Fibroblast of the aortic adventitia (primary cell): ENCODE results near the gene BPIFB4. TPM values are rescaled to one million over a fixed set of nuclear protein-coding genes. Genes with fewer than 3 reads are reported as not detected.

ENCODE experiments used
- DNase-seq: peaks from one replicate; pipeline ENCODE4 v3.0.0-alpha.2; 2010; ENCODE audit warnings: low read depth
- H3K4me3 ChIP-seq: 2 replicates; pipeline ENCODE4 v1.5.1; 2011; ENCODE audit warnings: low read depth, mild to moderate bottlenecking, control low read depth, low read length, moderate library complexity
- CTCF ChIP-seq: IDR thresholded peaks from 2 replicates; pipeline ENCODE4 v1.5.1; 2011; ENCODE audit warnings: mild to moderate bottlenecking, low read length, control low read depth, inconsistent platforms; ENCODE audit not compliant: insufficient read depth
- total RNA-seq: library from RNA; depleted of rRNA; stranded (reverse); fragments of >200 nt; gene quantifications from 2 replicates; pipeline ENCODE4 v1.2.3, GENCODE V29; 2012; ENCODE audit warnings: low replicate concordance

The BPIFB4 gene
- total RNA-seq, 1 donor = not detected

GRCh38 chr20:33072362-33072761, 7.1 kb upstream of the BPIFB4 start:
- no peak for DNase-seq
- no peak for TF ChIP-seq CTCF

GRCh38 chr20:33072813-33073212, 6.6 kb upstream of the BPIFB4 start:
- DNase-seq = no peak
- H3K4me3 ChIP-seq = no peak overlapping the region
- no peak for TF ChIP-seq CTCF

More at GRCh38 chr20:33072362-33072761, 7.1 kb upstream of the BPIFB4 start:
- no peak overlapping the region for H3K4me3 ChIP-seq

- no peak for DNase-seq
- no peak overlapping the region for H3K4me3 ChIP-seq
- TF ChIP-seq CTCF = no peak
These were observed 4.8 kb upstream of the BPIFB4 start for GRCh38 chr20:33074675-33075074.

- no peak for DNase-seq
- TF ChIP-seq CTCF = no peak
- H3K4me3 ChIP-seq = no peak overlapping the region
These were observed 4.2 kb upstream of the BPIFB4 start for GRCh38 chr20:33075281-33075680.

GRCh38 chr20:33076662-33077372, 2.6 kb upstream of the BPIFB4 start:
- DNase-seq = no peak
- no peak overlapping the region for H3K4me3 ChIP-seq
- no peak for TF ChIP-seq CTCF

GRCh38 chr20:33081411-33082154, 2.1 kb downstream of the BPIFB4 start:
- TF ChIP-seq CTCF = no peak
- no peak for DNase-seq
- no peak overlapping the region for H3K4me3 ChIP-seq
